ENCODE results near the gene HMG20A. TPM values are rescaled to one million over a fixed set of nuclear protein-coding genes. Genes with fewer than 3 reads are reported as not detected.

Gene HMG20A
- total RNA-seq = 20.7 TPM

DNA sequence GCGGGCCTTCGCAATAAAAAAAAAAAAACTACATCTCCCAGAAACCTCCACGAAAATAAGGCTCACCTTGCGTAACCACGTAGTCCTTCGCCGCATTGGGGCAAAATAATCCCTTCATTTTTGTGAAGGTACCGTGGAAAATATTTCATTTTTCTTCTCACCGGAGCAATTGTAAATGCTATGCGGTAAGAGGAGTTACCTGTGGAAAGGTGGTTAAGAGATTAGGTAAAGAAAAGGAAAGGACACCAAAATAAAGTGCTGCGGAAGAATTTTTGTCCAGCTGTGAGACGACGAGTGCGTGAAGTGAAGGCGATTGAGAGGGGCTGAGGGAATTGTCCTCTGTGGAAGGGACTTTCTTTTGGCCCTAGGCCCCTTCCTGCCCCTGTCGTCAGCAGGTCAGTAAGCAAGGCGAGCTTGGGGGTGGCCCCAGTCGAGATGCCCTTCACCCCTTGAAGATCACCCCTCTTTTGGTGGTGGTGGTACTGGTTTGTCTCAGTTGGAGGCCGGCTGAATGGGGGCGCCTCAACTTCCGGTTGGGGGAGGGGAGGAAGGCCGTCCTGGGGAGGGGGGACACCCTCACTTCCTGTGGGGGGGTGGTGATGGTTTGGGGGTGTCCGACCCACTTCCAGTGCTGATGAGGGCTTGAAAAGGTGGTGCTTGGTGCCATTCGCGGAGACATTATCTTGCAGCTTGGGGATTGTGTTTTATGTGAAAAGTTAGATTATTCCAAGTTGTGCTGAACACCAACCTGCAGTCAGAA lies at the start of gene HMG20A:
Gene HMG20A, plus strand, starts transcription at position 279 of the 760 bp plus-strand sequence. CDS start 37,520 bp downstream, outside the sequence.
- no peaks in the 10 kb centered on the region for H3K9me3 ChIP-seq (ENCODE audit: low read depth, low read length)
- peaks cover 26% of the 10 kb centered on the region for H3K4me1 ChIP-seq (ENCODE audit: insufficient read depth, low read length)
- no peaks in the 10 kb centered on the region for H3K27me3 ChIP-seq (ENCODE audit: insufficient read depth, low read length)
- peak within 1 kb of the TSS; percentile 94 for H3K4me3 ChIP-seq (ENCODE audit: low read length)

DNA sequence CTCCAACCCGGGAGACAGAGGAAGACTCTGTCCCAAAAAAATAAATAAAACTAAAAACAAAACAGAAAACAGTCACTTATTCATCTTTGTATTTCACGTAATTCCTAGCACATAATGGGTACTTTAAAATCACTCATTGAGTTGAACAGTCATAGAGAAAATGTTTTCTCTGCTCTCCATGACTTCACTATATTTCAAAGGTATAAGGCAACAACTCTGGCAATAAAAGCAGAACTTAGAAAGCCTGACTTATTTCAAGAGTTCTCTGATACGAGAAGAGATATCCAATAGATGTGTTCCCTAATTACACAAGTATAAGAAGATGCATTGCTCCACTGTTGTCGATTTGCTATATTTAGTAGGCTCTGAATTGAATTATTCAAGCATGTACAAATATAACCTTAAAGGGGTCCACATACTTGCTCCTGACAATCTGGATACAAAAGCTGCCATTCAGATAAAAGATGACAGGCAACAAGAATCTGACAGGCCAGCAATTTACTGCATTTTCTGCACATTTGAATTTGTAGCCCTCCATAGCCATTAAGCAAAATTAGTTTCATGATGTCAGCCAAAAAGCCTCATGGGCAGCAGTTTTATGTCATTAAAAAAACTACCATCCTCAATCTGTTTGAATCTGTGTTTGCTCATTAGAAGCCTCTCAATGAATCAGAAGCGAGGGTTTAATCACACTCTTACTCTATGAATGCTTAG lies 48.7 kb upstream of the HMG20A start:
- H3K4me3 ChIP-seq (ENCODE audit: low read length) = no peak overlapping the region
- no peaks in the 10 kb centered on the region for H3K9me3 ChIP-seq (ENCODE audit: low read depth, low read length)
- H3K4me1 ChIP-seq (ENCODE audit: insufficient read depth, low read length) = no peaks in the 10 kb centered on the region
- H3K27me3 ChIP-seq (ENCODE audit: insufficient read depth, low read length) = no peaks in the 10 kb centered on the region

GRCh38 chr15:77373441-77373840 lies 47.2 kb upstream of the HMG20A start:
- Histone ChIP-seq H3K27me3 (ENCODE audit: insufficient read depth, low read length) (no peaks in the 10 kb centered on the region), H3K4me1 (ENCODE audit: insufficient read depth, low read length) (no peaks in the 10 kb centered on the region), H3K4me3 (ENCODE audit: low read length) (no peak overlapping the region), H3K9me3 (ENCODE audit: low read depth, low read length) (no peaks in the 10 kb centered on the region)

- Histone ChIP-seq H3K4me1 (ENCODE audit: insufficient read depth, low read length) (no peaks in the 10 kb centered on the region), H3K4me3 (ENCODE audit: low read length) (no peak overlapping the region), H3K9me3 (ENCODE audit: low read depth, low read length) (no peaks in the 10 kb centered on the region), H3K27me3 (ENCODE audit: insufficient read depth, low read length) (no peaks in the 10 kb centered on the region)
These were observed 45.6 kb upstream of the HMG20A start for GRCh38 chr15:77375133-77375532.

DNA sequence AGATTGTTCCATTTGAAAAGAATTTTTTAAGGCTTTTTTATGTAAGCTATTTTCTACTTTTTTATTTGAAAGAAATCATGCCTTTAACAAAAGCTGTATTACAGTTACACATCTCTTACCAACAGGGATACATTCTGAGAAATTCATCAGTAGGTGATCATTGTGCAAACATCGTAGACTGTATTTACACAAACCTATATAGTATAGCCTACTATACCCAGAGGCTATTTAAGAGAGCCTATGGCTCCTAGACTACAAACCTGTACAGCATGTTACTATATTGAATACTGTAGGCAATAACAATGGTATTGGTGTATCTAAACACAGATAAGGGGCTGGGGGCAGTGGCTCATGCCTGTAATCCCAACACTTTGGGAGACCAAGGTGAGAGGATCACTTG lies 43.9 kb upstream of the HMG20A start:
- no peaks in the 10 kb centered on the region for H3K9me3 ChIP-seq (ENCODE audit: low read depth, low read length)
- H3K4me3 ChIP-seq (ENCODE audit: low read length) = no peak overlapping the region
- H3K27me3 ChIP-seq (ENCODE audit: insufficient read depth, low read length) = no peaks in the 10 kb centered on the region
- H3K4me1 ChIP-seq (ENCODE audit: insufficient read depth, low read length) = no peaks in the 10 kb centered on the region

DNA sequence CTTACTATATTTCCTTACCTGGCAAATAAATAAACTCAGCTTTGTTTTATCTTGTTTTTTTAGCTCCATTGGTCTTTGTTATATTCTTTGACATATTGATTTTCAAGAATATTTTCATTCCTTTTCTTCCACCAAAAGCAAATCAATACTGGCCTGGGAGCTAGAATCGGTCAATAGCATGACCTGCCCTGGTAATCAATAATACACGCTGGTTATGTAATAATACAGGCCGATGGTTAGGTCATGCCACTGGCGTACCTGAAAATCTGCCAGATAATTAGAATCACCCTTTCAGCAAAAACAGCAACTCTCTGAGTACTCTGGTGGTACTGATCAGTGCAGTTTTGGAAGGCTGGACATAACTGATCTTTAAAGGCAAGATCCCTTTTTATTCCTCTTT lies 40.7 kb upstream of the HMG20A start:
- H3K9me3 ChIP-seq (ENCODE audit: low read depth, low read length) = no peaks in the 10 kb centered on the region
- no peaks in the 10 kb centered on the region for H3K27me3 ChIP-seq (ENCODE audit: insufficient read depth, low read length)
- H3K4me1 ChIP-seq (ENCODE audit: insufficient read depth, low read length) = peaks cover 5% of the 10 kb centered on the region
- H3K4me3 ChIP-seq (ENCODE audit: low read length) = no peak overlapping the region

DNA sequence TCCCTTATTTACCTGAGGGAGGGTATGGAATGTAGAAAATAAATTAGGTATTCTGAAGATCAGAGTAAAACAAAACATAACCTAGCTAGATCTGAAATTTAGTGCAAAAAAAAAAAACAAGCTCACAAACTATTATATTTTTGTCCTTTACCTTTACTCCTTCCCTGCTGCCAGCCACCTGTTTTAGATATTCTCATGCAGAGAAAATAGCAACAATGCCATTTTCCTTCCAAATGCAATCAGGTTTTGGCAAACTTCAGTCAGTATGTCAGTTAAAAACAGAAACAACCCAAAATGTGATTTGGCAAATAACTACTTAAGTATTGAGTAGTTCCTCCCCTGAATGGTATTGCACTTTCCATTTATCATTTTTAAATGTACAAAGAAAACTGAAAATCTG lies 36.6 kb upstream of the HMG20A start:
- no peaks in the 10 kb centered on the region for H3K27me3 ChIP-seq (ENCODE audit: insufficient read depth, low read length)
- peaks cover 7% of the 10 kb centered on the region for H3K4me1 ChIP-seq (ENCODE audit: insufficient read depth, low read length)
- no peaks in the 10 kb centered on the region for H3K9me3 ChIP-seq (ENCODE audit: low read depth, low read length)
- no peak overlapping the region for H3K4me3 ChIP-seq (ENCODE audit: low read length)

- Histone ChIP-seq H3K4me1 (ENCODE audit: insufficient read depth, low read length) (peaks cover 7% of the 10 kb centered on the region), H3K4me3 (ENCODE audit: low read length) (no peak overlapping the region), H3K27me3 (ENCODE audit: insufficient read depth, low read length) (no peaks in the 10 kb centered on the region), H3K9me3 (ENCODE audit: low read depth, low read length) (no peaks in the 10 kb centered on the region)
These were observed 35.9 kb upstream of the HMG20A start for GRCh38 chr15:77384589-77385359.

GRCh38 chr15:77386626-77387025 lies 34.1 kb upstream of the HMG20A start:
- no peak overlapping the region for H3K4me3 ChIP-seq (ENCODE audit: low read length)
- H3K9me3 ChIP-seq (ENCODE audit: low read depth, low read length) = no peaks in the 10 kb centered on the region
- H3K27me3 ChIP-seq (ENCODE audit: insufficient read depth, low read length) = no peaks in the 10 kb centered on the region
- H3K4me1 ChIP-seq (ENCODE audit: insufficient read depth, low read length) = peaks cover 7% of the 10 kb centered on the region

DNA sequence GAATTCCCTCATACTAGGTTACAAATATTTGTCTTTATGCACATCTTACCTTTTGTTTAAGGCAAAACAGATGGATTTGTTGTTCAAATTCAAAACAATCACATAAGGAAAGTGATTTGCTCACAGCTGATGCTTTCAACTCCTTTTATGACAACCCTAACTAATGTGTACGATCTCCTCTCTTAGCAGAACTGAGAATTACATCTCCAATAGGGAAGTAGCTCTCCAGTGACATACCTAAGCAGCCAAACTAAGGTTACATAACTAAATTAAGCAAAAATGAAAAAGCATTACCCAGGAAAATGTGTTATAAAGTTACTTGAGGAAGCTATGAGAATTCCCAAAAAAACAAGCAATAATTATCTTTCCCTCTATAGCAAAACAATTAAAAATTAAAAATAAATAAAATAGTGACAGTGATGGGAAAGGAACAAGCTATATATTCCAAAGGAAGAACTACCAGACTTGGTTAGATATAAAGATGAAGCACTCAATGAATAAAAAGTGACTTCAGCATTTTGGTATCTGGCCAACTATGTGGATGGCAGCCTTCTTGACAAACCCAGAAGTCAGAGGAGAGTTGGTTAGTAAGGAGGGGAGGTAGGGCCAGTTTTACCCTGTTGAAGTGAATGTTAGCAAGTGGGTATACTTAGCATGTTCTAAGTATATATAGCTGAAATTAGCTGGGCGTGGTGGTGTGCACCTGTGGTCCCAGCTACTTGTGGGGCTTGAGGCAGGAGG lies 33.2 kb upstream of the HMG20A start:
- H3K4me3 ChIP-seq (ENCODE audit: low read length) = no peak overlapping the region
- no peaks in the 10 kb centered on the region for H3K27me3 ChIP-seq (ENCODE audit: insufficient read depth, low read length)
- no peaks in the 10 kb centered on the region for H3K9me3 ChIP-seq (ENCODE audit: low read depth, low read length)
- peaks cover 7% of the 10 kb centered on the region for H3K4me1 ChIP-seq (ENCODE audit: insufficient read depth, low read length)

DNA sequence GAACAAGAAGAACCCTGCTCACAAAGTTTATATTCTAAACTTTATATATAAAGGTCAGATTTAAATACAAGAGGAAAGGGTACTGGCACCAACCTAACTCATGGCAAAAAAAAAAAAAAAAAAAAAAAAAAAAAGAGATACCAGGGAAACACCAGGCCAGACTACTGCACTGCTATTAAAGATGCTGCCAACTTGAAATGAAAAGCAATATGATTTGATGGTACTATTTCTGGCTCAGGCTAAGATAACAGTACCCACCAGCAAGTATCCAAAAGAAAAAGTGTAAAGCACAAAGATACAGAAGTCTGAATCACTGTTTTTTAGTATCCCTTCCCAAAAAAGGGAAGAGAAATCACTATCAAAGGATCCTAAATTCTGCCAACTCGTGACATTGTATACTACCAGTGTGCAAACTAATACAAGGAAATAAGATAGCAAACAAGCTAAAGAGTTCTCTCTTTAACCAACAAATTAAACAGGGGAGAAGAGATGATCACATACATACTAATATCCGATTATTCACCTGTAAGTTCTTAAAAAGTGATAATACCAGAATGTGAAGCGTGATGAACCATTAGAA lies 29.2 kb upstream of the HMG20A start:
- peaks cover 17% of the 10 kb centered on the region for H3K9me3 ChIP-seq (ENCODE audit: low read depth, low read length)
- no peak overlapping the region for H3K4me3 ChIP-seq (ENCODE audit: low read length)
- H3K27me3 ChIP-seq (ENCODE audit: insufficient read depth, low read length) = no peaks in the 10 kb centered on the region
- H3K4me1 ChIP-seq (ENCODE audit: insufficient read depth, low read length) = no peaks in the 10 kb centered on the region

GRCh38 chr15:77392762-77393470 lies 27.8 kb upstream of the HMG20A start:
- Histone ChIP-seq H3K4me3 (ENCODE audit: low read length) (no peak overlapping the region), H3K4me1 (ENCODE audit: insufficient read depth, low read length) (no peaks in the 10 kb centered on the region), H3K27me3 (ENCODE audit: insufficient read depth, low read length) (no peaks in the 10 kb centered on the region), H3K9me3 (ENCODE audit: low read depth, low read length) (peaks cover 17% of the 10 kb centered on the region)

- Histone ChIP-seq H3K4me3 (ENCODE audit: low read length) (no peak overlapping the region), H3K27me3 (ENCODE audit: insufficient read depth, low read length) (no peaks in the 10 kb centered on the region), H3K4me1 (ENCODE audit: insufficient read depth, low read length) (no peaks in the 10 kb centered on the region), H3K9me3 (ENCODE audit: low read depth, low read length) (peaks cover 21% of the 10 kb centered on the region)
These were observed 27.2 kb upstream of the HMG20A start for GRCh38 chr15:77393471-77393840.
